Stimulated activated naive CD8-positive, alpha-beta T cell treated with anti-CD3 and anti-CD28 coated beads, Interleukin-15, Interleukin-2, amounts not matched to agents 100 U/mL and 50 U/mL, for 24 hours (primary cell): ENCODE results near the gene RPL35A.
"Not testable (repeated sequence)": the region's sequence is repeated elsewhere in the genome, so short reads cannot be mapped to it uniquely, and the experiment has no call there.

Source experiments
- ATAC-seq: fragments of 150-1000 bp; cut with Tn5 transposase; one replicate; pipeline ENCODE4 v1.10.0; 2021
- DNase-seq: peaks from one replicate; pipeline ENCODE4 v3.0.0; 2021

RPL35A gene

DNA sequence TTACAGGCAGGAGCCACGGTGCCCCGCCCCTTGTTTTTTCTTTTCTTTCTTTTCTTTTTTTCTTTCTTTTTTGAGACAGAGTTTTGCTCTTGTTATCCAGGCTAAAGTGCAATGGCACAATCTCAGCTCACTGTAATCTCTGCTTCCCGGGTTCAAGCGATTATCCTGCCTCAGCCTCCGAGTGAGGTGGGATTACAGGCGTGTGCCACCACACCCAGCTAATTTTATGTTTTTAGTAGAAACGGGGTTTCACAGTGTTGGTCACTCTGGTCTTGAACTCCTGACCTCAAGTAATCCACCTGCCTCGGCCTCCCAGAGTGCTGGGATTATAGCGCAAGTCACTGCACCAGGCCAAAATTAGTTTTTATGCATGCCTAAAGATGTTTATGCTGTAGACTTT lies 2.5 kb downstream of the RPL35A start:
- ATAC-seq (no peak), DNase-seq (no peak)

DNA sequence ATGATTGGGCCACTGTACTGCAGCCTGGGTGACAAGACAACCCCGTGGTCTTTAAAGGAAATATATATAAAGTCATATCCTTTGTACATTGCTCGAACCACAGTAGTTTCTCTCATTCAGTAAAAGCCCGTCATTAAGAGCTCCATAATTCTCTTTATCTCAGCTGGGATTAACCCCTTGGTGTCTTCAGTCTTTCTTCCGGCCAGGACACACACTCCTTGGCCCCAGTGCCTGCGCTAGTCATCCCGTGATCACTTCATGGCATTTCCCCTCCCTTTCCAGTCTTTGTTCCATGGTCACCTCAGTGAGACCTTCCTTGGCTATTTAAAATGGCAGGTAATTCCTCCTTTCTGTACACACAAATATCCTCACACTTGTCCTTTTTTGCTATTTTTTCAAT lies 3.3 kb downstream of the RPL35A start:
- no peak for DNase-seq
- no peak for ATAC-seq

DNA sequence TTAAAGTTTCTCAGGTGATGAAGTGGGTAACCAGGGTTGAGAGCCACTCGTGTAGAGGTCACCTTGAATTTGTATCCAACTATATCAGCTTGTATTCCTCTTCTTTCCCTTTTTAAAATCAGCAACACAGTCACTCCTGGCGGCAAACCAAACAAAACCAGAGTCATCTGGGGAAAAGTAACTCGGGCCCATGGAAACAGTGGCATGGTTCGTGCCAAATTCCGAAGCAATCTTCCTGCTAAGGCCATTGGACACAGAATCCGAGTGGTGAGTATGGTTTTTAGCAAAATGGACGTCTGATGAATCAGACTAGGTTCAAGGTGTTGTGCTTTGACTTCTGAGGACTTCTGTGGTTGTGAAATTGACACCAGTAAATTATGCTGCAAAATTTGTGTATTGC lies 3.9 kb downstream of the RPL35A start:
- ATAC-seq (no peak), DNase-seq (no peak)

DNA sequence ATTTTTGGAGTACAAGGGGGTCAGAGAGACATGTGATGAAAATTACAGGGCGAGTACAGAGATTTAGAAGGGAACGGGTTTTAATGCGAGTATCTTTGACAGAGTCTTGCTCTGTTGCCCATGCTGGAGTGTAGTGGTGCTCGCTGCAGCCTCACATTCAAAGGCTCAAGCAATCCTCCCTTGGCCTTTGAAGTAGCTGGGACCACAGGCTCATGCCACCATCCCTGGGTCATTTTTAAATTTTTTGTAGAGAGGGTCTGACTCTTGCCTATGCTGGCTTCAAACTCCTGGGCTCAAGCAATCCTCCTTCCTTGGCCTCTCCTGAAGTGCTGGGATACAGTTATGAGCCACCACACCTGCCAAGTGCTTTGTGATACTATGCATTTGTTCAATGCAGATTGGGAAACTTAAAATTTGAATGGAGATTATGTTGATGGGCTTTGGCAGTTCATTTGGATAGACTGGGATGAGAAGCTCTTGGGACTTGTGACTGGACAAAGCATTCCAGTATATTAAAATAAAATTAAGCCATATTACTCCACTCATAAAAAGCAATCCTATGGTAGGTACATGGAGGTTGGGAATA lies 6.0 kb downstream of the RPL35A start:
- no peak for DNase-seq
- no peak for ATAC-seq

DNA sequence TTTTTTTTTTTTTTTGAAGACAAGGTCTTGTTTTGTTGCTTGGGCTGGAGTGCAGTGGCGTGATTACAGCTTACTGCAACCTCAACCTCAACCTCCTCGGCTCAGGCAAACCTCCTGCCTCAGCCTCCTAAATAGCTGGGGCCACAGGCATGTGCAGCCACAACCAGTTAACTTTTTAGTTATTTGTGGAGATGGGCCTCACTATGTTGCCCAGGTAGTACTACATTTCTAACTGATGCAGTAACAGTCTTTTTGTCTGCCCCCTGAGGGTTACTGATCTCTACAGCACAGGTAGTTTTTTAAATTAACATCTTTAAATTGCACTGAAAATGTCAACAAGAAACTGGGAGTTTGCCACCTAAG lies 6.6 kb downstream of the RPL35A start:
- ATAC-seq (no peak), DNase-seq (peak; percentile 32)

DNA sequence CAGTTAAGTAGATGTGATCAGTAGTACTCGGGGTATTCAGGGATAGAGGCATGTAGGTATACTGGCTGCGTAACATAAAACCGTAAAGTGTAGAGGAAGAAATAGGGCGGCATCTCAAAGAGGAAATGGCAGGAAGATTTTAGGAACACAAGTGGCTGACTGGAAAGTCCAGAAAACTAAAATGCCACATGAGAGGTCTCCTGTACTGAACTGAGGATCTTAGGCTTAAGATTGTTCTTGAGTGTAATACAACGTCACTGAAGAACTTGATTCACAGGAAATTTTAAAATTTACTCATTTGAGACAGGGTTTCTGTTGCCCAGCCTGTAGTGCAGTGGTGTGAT lies 7.8 kb downstream of the RPL35A start:
- no peak for ATAC-seq

DNA sequence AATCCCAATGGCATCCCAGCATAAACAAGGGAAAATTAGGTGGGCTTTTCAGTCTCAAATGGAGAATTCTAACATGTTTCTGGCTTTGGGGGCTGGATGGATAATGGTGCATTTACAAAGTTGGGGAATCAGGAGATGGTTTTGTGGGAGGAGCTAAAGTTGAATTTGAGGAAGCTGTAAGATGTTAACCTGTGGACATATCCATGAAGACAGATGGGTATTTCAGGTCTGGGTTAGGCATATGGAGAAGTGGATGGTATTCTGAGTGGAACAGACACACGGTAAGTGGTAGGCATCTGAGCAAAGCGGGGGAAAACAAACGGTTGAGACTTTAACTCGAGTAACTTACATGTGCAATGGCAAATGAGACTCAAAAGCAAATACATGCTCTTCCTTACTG lies 8.4 kb downstream of the RPL35A start:
- ATAC-seq (no peak), DNase-seq (no peak)

More for the DNA sequence above, 7.8 kb downstream of the RPL35A start:
- DNase-seq: no peak

DNA sequence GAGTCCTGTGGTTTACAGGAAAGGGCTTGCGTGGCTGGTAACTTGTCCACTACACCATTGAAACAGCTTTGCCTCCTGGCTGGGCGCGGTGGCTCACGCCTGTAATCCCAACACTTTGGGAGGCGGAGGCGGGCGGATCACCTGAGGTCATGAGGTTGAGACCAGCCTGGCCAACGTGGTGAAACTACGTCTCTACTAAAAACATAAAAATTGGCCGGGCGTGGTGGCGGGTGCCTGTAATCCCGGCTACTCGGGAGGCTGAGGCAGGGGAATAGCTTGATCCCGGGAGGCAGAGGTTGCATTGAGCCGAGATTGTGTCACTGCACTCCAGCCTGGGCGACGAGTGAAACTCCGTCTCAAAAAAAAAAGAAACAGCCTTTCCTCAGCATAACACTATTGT lies 8.9 kb downstream of the RPL35A start:
- not testable (repeated sequence) for ATAC-seq, DNase-seq

DNA sequence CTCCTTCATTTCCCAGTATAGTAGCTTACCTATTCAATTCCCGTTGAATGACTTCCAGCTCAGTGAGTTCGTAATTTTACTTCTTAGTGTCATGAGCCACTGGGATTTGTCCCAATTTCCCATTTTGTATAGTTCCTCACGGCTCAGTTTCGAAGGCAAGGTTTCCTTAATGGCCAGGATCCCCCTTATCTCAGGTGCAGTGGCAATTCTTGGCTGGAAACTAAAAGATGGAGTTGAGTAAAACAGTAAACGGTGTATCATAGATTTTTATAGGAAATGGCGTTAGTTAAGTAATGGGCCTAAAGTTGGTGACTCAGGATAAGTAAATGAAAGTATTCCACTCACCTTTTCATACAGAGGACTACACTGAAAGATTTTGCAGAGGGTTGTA lies 9.5 kb downstream of the RPL35A start:
- no peak for DNase-seq
- ATAC-seq: no peak

DNA sequence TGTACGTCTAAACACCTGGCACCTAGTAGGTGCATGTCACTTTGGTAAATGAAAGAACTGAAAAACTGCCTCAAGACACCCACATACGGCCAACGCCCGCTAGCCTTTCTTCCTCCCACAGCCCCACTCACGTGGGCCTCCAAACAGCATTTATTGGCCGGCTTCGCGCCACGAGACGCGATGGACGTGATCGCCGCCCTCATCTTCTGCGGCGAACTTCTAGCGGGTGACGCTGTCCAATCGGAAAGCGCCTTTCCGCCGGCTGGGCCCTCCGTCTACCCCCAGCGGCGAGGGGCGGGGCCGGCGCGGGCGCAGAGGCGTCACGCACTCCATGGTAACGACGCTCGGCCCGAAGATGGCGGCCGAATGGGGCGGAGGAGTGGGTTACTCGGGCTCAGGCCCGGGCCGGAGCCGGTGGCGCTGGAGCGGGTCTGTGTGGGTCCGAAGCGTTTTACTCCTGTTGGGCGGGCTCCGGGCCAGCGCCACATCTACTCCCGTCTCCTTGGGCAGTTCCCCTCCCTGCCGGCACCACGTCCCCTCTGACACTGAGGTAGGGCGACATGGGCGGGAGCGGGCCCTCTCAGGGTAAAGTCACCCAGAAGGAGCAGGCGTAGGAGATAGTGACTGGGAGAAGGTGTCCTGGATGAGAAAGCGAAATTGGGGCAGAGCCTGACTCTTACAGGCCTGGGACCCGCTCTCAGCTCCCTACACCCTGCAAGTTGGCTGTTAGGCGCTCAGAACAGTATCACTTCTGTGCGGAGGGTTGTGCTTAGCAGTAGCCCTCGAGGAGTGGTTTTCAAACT lies 10.1 kb downstream of the RPL35A start, which contains the start of gene LMLN:
LMLN (plus strand) TSS at position 327 of the 803 bp plus-strand sequence; CDS start at position 356, 29 bp downstream.
- DNase-seq (peak; percentile 96), ATAC-seq (peak; percentile 94)

DNA sequence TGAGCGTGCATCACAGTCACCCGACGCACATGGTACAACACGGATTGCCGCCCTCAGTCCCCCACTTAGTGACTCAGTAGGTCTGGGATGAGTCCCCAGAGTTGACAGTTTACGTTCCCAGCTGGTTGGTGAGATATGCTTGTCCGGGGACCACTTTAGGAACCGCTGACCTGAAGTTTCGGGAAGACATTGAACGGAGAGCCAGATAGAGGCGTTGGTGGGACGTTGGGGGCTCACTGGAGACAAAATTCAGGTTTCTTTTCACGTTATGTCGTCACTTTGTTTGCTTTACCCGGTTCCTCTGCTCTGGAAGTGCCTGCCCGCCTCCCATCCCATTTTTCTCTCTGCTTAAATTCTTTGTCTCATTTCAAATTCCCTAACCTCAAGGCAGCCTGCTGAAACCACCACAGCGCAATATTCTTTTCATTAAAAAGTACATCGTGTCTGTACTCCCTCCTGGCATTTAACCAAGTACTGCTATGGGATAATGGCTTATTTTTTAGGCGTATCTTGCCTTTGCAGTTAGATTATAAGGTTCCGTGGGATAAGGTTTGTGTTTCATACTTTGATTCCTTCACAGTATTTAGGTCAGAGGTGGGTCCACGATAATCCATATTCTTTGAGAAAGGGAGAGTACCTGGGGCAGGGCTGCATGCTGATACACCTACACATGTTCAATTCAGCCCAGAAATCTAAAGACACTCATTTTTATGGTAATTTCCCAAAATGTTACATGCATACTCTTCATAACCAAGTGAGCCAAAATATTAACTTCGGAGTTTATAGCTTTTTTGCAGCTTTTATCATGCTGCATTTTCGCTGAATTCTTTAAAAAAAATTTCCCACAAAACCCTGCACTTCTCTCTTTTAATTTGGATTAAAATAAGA lies 10.9 kb downstream of the RPL35A start:
- DNase-seq (no peak), ATAC-seq (peak; percentile 63)

DNA sequence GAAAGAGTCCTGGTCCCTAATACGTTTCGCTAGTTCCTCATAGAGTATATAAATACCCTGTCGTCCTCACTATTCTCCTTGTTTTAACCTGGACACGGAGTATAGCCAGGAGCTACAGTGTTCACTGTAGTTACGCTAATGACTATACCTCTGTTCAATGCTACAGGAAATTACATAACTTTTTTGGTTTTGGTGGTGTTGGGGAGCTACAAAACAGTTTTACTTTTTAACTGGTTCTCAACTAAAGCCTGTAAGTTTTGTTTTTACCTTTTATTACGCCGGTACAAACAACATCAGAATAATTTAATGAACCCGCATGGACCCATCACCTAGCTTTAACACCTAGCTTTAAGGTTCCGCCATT lies 11.6 kb downstream of the RPL35A start:
- ATAC-seq (no peak), DNase-seq (no peak)

DNA sequence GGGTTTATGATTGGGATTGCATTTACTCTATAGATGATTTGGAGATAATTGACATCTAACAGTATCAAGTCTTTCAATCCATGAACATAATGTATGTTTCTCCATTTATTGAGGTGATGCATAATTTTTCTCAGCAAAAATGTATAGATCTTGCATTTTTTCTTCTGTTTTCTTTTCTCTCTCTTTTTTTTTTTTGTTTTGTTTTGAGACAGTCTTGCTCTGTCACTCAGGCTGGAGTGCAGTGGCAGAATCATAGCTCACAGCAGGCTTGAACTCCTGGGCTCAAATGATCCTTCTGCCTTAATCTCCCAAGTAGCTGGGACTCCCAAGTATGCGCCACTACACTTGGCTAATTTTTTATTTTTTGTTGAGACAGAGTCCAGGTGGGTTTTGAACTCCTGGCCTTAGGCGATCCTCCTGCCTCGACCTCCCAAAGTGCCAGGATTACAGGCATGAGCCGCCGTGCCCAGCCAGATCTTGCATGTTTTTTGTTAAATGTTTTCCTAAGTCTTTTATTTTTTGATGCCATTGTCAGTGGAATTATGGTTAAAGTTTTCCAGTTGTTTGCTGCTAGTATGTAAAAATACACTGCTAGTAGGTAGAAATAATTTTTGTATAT lies 13.1 kb downstream of the RPL35A start:
- ATAC-seq (no peak), DNase-seq (no peak)

DNA sequence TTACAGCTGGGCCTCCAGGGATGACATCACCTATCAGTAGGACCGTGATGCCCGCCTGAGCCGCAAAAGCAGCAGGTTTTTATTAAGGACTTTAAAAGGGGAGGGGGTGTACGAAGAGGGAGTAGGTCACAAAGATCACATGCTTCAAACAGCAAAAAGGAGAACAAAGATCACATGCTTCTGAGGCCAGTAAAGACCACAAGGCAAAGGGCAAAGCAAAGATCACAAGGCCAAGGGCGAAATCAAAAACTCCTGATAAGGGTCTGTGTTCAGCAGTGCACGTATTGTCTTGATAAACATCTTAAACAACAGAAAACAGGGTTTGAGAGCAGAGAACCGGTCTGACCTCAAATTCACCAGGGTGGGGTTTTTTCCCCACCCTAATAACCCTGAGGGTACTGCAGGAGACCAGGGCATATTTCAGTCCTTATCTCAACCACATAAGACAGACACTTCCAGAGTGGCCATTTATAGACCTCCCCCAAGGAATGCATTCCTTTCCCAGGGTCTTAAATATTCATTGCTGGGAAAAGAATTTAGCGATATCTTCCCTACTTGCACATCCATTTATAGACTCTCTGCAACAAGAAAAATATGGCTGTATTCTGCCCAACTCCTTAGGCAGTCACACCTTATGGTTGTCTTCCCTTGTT lies 17.5 kb downstream of the RPL35A start:
- ATAC-seq, DNase-seq: not testable (repeated sequence)

DNA sequence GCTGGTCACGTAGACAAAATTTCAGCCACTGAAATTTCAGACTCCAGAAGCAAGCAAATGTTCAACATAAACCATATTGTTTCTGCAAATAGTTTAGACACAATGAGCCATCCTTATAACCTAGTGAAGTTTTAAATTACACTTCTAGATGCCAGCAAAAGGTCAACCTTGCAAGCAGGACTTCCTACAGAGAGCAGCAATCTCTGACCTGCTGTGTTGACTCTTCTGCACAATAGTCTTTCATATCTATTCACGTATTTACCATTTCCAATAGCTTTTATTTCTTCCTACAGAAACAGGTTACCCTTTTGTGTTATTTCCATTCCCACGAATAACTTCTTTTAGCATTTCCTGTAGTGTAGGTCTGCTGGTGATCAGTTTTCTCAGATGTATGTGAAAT lies 20.6 kb downstream of the RPL35A start:
- ATAC-seq (no peak), DNase-seq (no peak)

DNA sequence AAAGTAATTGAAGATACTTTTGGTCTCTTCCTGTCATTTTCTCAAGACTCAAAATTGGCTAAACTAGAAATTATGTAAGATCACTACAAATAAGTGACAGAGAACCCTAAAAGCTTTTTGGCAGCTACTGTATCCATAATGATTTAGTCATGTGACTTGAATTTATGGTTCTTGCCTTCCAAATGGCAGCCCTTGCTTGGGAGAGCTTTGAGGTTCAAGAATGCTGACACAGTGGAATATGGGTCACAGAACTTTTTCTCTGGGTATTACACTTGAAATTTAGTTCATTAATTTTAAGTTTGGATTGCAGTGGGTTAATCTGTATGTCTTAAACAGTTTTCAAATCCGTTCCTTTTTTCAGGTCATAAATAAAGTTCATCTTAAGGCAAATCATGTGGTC lies 24.0 kb downstream of the RPL35A start:
- no peak for DNase-seq
- ATAC-seq: no peak

DNA sequence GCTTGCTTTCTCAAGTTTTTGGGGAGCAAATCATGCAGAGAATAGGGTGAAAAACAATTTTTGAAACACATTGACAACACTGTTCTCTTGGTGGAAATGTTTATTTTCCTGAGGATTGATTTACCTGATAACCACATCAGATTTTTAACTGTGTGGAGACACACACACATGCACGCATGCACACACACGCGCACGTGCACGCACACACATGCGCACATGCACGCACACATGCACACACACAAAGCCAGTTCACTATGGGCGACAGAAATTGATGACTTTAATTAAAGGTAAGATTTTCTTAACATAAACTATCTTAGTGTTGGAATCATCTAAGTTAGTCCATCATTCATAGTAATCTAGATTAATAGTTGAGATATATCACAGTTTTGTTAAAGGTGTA lies 25.3 kb downstream of the RPL35A start:
- ATAC-seq (no peak), DNase-seq (no peak)

DNA sequence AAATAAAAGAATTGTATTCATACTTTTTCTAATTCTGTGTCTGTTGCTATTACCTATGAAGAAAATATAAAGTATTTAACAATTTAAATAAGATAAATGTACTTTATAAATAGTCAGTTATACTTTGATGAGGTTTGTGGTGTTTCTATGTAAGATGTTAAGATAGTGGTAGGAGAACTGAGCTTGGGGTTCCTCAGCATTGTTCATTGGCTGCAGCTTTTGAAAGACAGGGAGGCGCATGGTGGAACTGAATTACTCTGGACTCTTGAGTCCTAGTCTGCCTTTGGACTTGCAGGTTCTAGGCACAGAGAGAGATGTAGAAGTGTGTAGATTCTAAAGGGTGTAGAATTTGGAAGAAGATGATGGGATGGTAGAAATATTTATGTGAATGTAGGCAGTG lies 33.1 kb downstream of the RPL35A start:
- no peak for ATAC-seq
- no peak for DNase-seq

DNA sequence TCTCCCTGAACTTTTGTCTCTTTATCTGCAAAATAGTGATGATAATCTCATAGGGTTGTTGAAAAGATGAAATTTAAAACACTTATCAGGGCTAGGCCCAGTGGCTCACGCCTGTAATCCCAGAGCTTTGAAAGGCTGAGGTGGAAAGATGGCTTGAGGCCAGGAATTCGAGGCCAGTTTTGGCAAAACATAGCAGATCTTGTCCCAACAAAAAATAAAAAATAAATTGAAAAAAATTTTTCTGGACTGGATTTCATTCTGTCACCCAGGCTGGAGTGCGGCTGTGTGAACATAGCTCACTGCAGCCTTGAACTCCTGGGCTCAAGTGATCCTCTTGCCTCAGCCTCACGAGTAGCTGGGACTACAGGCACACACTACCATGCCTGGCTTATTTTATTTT lies 39.7 kb downstream of the RPL35A start:
- no peak for ATAC-seq
- DNase-seq: no peak

DNA sequence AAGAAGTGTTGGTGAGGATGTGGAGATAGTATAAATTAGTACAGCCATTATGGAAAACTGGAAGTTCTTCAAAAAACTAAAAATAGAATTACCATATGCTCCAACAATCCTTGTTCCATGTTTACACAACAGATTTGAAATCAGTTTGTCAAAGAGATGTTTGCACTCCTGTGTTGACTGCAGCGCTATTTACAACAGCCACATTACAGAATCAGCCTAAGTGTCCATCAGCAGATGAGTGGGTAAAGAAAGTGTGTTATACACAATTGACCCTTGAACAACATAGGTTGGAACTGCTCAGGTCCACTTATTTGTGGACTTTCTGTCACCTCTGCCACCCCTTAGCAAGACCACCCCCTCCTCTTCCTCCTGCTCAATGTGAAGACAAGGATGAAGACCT lies 44.7 kb downstream of the RPL35A start:
- DNase-seq (no peak), ATAC-seq (no peak)

DNA sequence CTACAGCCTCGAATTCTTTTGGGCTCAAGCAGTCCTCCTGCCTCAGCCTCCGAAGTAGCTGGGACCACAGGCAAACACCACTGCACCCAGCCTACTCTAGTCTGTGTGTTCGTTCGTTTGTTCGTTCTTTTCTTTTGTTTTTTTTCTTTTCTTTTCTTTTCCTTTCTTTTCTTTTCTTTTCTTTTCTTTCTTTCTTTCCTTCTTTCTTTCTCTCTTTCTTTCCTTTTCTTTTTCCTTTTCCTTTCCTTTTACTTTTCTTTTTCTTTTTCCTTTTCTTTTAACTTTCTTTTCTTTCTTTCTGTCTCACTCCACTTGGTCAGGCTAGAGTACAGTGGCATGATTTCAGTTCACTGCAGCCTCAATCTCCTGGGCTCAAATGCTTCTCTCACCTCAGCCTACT lies 46.9 kb downstream of the RPL35A start:
- ATAC-seq: no peak
- DNase-seq: no peak

DNA sequence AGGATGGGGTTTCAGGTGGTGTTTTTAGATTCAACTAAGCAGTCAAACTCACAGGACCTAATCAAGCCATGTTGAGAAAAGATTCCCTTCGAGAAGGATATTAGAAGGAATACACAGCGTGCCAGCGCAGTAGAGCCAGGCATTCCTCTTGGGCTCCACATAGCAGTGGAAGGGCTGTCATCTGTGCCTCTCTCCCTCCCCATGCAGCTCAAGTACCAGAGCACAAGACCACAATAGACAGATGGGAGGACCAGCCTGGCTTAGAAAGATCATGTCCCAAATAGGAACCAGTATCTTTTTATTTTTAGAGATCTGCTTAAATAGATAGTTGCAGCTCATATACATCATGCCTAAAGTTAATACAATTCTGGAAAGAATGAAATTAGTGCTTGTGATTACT lies 47.9 kb downstream of the RPL35A start:
- ATAC-seq (no peak), DNase-seq (no peak)
